SK-N-SH (cell line): ENCODE results near the gene STAP2. TPM values are rescaled to one million over a fixed set of nuclear protein-coding genes. Genes with fewer than 3 reads are reported as not detected.

Experiments used
- CTCF ChIA-PET: fragments of 300-600, 350-600 bp; formaldehyde crosslinking; extraction: SDS; loops from one replicate; lab custom pipeline; 2021; lab: Yijun Ruan, JAX
- POLR2A ChIA-PET: fragments of 350-600 bp; sonication (Branson Sonifier 250); formaldehyde crosslinking; extraction: SDS; loops from one replicate; lab custom pipeline; 2020; ENCODE audit warnings: antibody characterized with exemption, inconsistent platforms; lab: Yijun Ruan, JAX
- DNase-seq: peaks from one replicate; pipeline ENCODE4 v3.0.0; 2012
- H2AFZ ChIP-seq: fragments of 200-600 bp; sonication (generic); 2 replicates; pipeline ENCODE4 v1.8.1; 2016; ENCODE audit warnings: antibody characterized with exemption, mild to moderate bottlenecking, low read depth
- H3F3A ChIP-seq: fragments of 200-600 bp; sonication (generic); replicated peaks from 2 replicates; pipeline ENCODE3; 2016; ENCODE audit warnings: antibody characterized with exemption, mild to moderate bottlenecking; ENCODE audit not compliant: insufficient read depth
- H3K27ac ChIP-seq, 2 experiments: fragments of 200-500 bp in 1 of 2; fragments of 200-600 bp in 1 of 2; sonication (Bioruptor generic) in 1 of 2; sonication (generic), shearing (Covaris generic) in 1 of 2; 2 replicates each; pipeline versions ENCODE4 v1.5.1 to v1.6.1; 2014 to 2016; ENCODE audit warnings: low read depth in 2 of 2, inconsistent platforms in 1 of 2, low read length in 1 of 2, mild to moderate bottlenecking in 1 of 2, mixed read lengths in 1 of 2
- H3K27me3 ChIP-seq: fragments of 200-600 bp; sonication (generic), shearing (Covaris generic); 2 replicates; pipeline ENCODE4 v1.6.1; 2016; ENCODE audit warnings: mixed run types; ENCODE audit not compliant: insufficient read depth
- H3K36me3 ChIP-seq, 2 experiments: fragments of 200-500 bp in 1 of 2; fragments of 200-600 bp in 1 of 2; sonication (Bioruptor generic) in 1 of 2; sonication (generic) in 1 of 2; replicated peaks in 1 of 2; 2 replicates each; pipeline versions ENCODE3 to v1.5.1; 2014 to 2016; ENCODE audit warnings: low read length in 1 of 2, mild to moderate bottlenecking in 1 of 2; ENCODE audit not compliant: insufficient read depth in 2 of 2, control insufficient read depth in 1 of 2
- H3K4me1 ChIP-seq, 2 experiments: fragments of 200-500 bp in 1 of 2; fragments of 200-600 bp in 1 of 2; sonication (Bioruptor generic) in 1 of 2; sonication (generic), shearing (Covaris generic) in 1 of 2; 2 replicates each; pipeline versions ENCODE4 v1.5.1 to v1.6.1; 2014 to 2016; ENCODE audit warnings: low read depth in 1 of 2, low read length in 1 of 2, mixed run types in 1 of 2; ENCODE audit not compliant: insufficient read depth in 2 of 2, control insufficient read depth in 1 of 2
- H3K4me2 ChIP-seq: fragments of 200-600 bp; sonication (generic), shearing (Covaris generic); 2 replicates; pipeline ENCODE4 v1.6.1; 2017; ENCODE audit warnings: mixed run types
- H3K4me3 ChIP-seq, 2 experiments: fragments of 200-500 bp in 1 of 2; fragments of 200-600 bp in 1 of 2; sonication (Bioruptor generic) in 1 of 2; sonication (generic), shearing (Covaris generic) in 1 of 2; 2 replicates each; pipeline versions ENCODE4 v1.5.1 to v1.8.1; 2014 to 2016; ENCODE audit warnings: low read depth in 2 of 2, inconsistent platforms in 1 of 2, low read length in 1 of 2, mild to moderate bottlenecking in 1 of 2, mixed read lengths in 1 of 2, moderate library complexity in 1 of 2
- H3K79me2 ChIP-seq: fragments of 200-600 bp; sonication (generic); 2 replicates; pipeline ENCODE4 v1.8.1; 2017; ENCODE audit warnings: mild to moderate bottlenecking; ENCODE audit not compliant: insufficient read depth
- H3K9ac ChIP-seq: fragments of 200-600 bp; sonication (generic); 2 replicates; pipeline ENCODE4 v1.6.1; 2017; ENCODE audit warnings: mixed run types
- H3K9me2 ChIP-seq: fragments of 200-600 bp; sonication (generic); 2 replicates; pipeline ENCODE4 v1.6.1; 2017; ENCODE audit warnings: mixed run types
- H3K9me3 ChIP-seq: fragments of 200-600 bp; sonication (generic); 2 replicates; pipeline ENCODE4 v1.6.1; 2017; ENCODE audit warnings: mixed run types, mild to moderate bottlenecking, moderate library complexity
- H4K20me1 ChIP-seq: fragments of 200-600 bp; sonication (generic); 2 replicates; pipeline ENCODE4 v1.6.1; 2017; ENCODE audit warnings: mild to moderate bottlenecking, mixed run types; ENCODE audit not compliant: insufficient read depth
- CHD2 ChIP-seq: fragments of 150-350 bp; IDR thresholded peaks from 2 replicates; pipeline ENCODE4 v1.6.1; 2018; ENCODE audit warnings: low read length; ENCODE audit not compliant: partially characterized antibody
- ELF1 ChIP-seq: IDR thresholded peaks from 2 replicates; pipeline ENCODE4 v1.4.0; 2012
- EP300 ChIP-seq, 2 experiments: IDR thresholded peaks; 2 replicates each; pipeline versions ENCODE4 v1.4.0 to v1.6.1; 2012; ENCODE audit warnings: borderline replicate concordance in 1 of 2, low read depth in 1 of 2, low read length in 1 of 2
- EZH2phosphoT487 ChIP-seq: fragments of 200-600 bp; sonication (generic); IDR thresholded peaks from 2 replicates; pipeline ENCODE4 v1.6.1; 2017; ENCODE audit warnings: low read depth, mixed run types, mild to moderate bottlenecking, antibody characterized with exemption, moderate library complexity, borderline replicate concordance
- FOXM1 ChIP-seq: IDR thresholded peaks from 2 replicates; pipeline ENCODE4 v1.4.0; 2012; ENCODE audit warnings: low read depth, mild to moderate bottlenecking
- GATA2 ChIP-seq: sonication (generic); formaldehyde crosslinking; IDR thresholded peaks from 2 replicates; pipeline ENCODE4 v1.5.0; 2020; ENCODE audit warnings: mild to moderate bottlenecking, missing genetic modification reagents
- MEF2A ChIP-seq: IDR thresholded peaks from 2 replicates; pipeline ENCODE4 v1.4.0; 2012; ENCODE audit warnings: low read depth, borderline replicate concordance
- NFIC ChIP-seq: IDR thresholded peaks from 2 replicates; pipeline ENCODE4 v1.4.0; 2012; ENCODE audit warnings: borderline replicate concordance
- NRF1 ChIP-seq: IDR thresholded peaks from 2 replicates; pipeline ENCODE4 v1.6.1; 2012; ENCODE audit warnings: low read depth, mild to moderate bottlenecking, low read length
- RCOR1 ChIP-seq: fragments of 150-350 bp; IDR thresholded peaks from 2 replicates; pipeline ENCODE4 v1.6.1; 2017; ENCODE audit warnings: antibody characterized with exemption, low read length
- RXRA ChIP-seq: IDR thresholded peaks from 2 replicates; pipeline ENCODE4 v1.4.0; 2012; ENCODE audit warnings: low read depth, mild to moderate bottlenecking, borderline replicate concordance
- SIN3A ChIP-seq: IDR thresholded peaks from 2 replicates; pipeline ENCODE4 v1.6.1; 2012; ENCODE audit warnings: low read depth, mild to moderate bottlenecking, low read length, moderate library complexity, borderline replicate concordance
- TAF1 ChIP-seq: IDR thresholded peaks from 2 replicates; pipeline ENCODE4 v1.6.1; 2012; ENCODE audit warnings: low read depth, mild to moderate bottlenecking, low read length, moderate library complexity, borderline replicate concordance
- TEAD4 ChIP-seq: IDR thresholded peaks from 2 replicates; pipeline ENCODE4 v1.4.0; 2012; ENCODE audit warnings: mild to moderate bottlenecking, borderline replicate concordance; ENCODE audit not compliant: insufficient read depth
- USF2 ChIP-seq: fragments of 150-350 bp; IDR thresholded peaks from 2 replicates; pipeline ENCODE4 v1.6.1; 2017; ENCODE audit warnings: antibody characterized with exemption, low read length, low read depth, borderline replicate concordance
- YY1 ChIP-seq: IDR thresholded peaks from 2 replicates; pipeline ENCODE4 v1.4.0; 2012; ENCODE audit warnings: low read depth, mild to moderate bottlenecking
- WGBS: methylation state at CpG from one replicate; pipeline ENCODE4 v1.1.6; 2017; ENCODE audit warnings: low lambda C conversion rate; 5-methylcytosine and 5-hydroxymethylcytosine counted together
- polyA plus RNA-seq, 3 experiments: library from polyadenylated mRNA; depleted of rRNA; stranded (reverse); fragments of >200 nt; gene quantifications; 2 replicates each; pipeline ENCODE4 v1.2.3, GENCODE V29; 2012
- TF ChIP-seq, protein P1 (sequence below): IDR thresholded peaks from 2 replicates; pipeline ENCODE4 v1.4.0; 2012; ENCODE audit warnings: low read depth, borderline replicate concordance
- TF ChIP-seq, protein P2 (sequence below): IDR thresholded peaks from 2 replicates; pipeline ENCODE4 v1.4.0; 2012; ENCODE audit warnings: low read depth
- TF ChIP-seq, protein P3 (sequence below): fragments of 200-600 bp; sonication (generic); IDR thresholded peaks from 2 replicates; pipeline ENCODE4 v1.6.1; 2017; ENCODE audit warnings: antibody characterized with exemption, mild to moderate bottlenecking, moderate library complexity

The STAP2 gene
- polyA plus RNA-seq, 1 of the 3 experiments (the other 2 are of a cell fraction) = 7.6 TPM

GRCh38 chr19:4291184-4291732, 47.4 kb downstream of the STAP2 start:
- H3K79me2 ChIP-seq = no peaks in the 10 kb centered on the region
- whole genome bisulfite sequencing = 61% methylated on average over 8 of the region's 8 CpGs
- no peak overlapping the region for H3K4me2 ChIP-seq
- no peak overlapping the region; a peak in 1 of 4 replicates for H3K27ac ChIP-seq
- H2AFZ ChIP-seq = no peak overlapping the region
- H3K36me3 ChIP-seq = no peaks in the 10 kb centered on the region
- ChIA-PET POLR2A (interaction anchor here (0.6 to 1.4 kb wide), 5 partner anchors 10 to 81 kb away, joined by 3 to 5 read pairs (median 3); partner anchors contain the start of gene MPND), CTCF (interaction anchor here (1.3 to 2.7 kb wide), 3 partner anchors 14 to 61 kb away, joined by 3 to 20 read pairs (median 3); no protein-coding TSS in a partner anchor)
- no peaks in the 10 kb centered on the region for H3K9me2 ChIP-seq
- no peaks in the 10 kb centered on the region for H3F3A ChIP-seq
- TF ChIP-seq, protein P1, sequence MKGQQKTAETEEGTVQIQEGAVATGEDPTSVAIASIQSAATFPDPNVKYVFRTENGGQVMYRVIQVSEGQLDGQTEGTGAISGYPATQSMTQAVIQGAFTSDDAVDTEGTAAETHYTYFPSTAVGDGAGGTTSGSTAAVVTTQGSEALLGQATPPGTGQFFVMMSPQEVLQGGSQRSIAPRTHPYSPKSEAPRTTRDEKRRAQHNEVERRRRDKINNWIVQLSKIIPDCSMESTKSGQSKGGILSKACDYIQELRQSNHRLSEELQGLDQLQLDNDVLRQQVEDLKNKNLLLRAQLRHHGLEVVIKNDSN = no peak
- TF ChIP-seq NFIC (no peak), EZH2phosphoT487 (no peak), SIN3A (no peak), EP300 (IDR thresholded peaks at IDR 0.05; ENCODE audit: borderline replicate concordance in 1 of 2, low read depth in 1 of 2, low read length in 1 of 2) (no peak), USF2 (no peak), TEAD4 (no peak)
- TF ChIP-seq, protein P2, sequence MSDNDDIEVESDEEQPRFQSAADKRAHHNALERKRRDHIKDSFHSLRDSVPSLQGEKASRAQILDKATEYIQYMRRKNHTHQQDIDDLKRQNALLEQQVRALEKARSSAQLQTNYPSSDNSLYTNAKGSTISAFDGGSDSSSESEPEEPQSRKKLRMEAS = no peak
- H3K4me3 ChIP-seq = no peak overlapping the region
- H4K20me1 ChIP-seq = no peaks in the 10 kb centered on the region
- H3K27me3 ChIP-seq = no peaks in the 10 kb centered on the region
- peak; percentile 69 for DNase-seq
- no peaks in the 10 kb centered on the region for H3K9me3 ChIP-seq
- peaks cover 0 to 11% of the 10 kb centered on the region in 2 experiments; a peak in 1 of 4 replicates for H3K4me1 ChIP-seq
- H3K9ac ChIP-seq = no peak overlapping the region

GRCh38 chr19:4288091-4288777, 50.4 kb downstream of the STAP2 start:
- no peaks in the 10 kb centered on the region for H3K9me2 ChIP-seq
- no peaks in the 10 kb centered on the region for H3K27me3 ChIP-seq
- no peaks in the 10 kb centered on the region for H3K9me3 ChIP-seq
- no peak for DNase-seq
- TF ChIP-seq RXRA (no peak), NRF1 (no peak), RCOR1 (no peak), TAF1 (no peak), USF2 (no peak), CHD2 (no peak), ELF1 (no peak), YY1 (no peak), MEF2A (no peak), SIN3A (no peak), GATA2 (no peak), FOXM1 (no peak)
- TF ChIP-seq, protein P1 = no peak
- TF ChIP-seq, protein P3, sequence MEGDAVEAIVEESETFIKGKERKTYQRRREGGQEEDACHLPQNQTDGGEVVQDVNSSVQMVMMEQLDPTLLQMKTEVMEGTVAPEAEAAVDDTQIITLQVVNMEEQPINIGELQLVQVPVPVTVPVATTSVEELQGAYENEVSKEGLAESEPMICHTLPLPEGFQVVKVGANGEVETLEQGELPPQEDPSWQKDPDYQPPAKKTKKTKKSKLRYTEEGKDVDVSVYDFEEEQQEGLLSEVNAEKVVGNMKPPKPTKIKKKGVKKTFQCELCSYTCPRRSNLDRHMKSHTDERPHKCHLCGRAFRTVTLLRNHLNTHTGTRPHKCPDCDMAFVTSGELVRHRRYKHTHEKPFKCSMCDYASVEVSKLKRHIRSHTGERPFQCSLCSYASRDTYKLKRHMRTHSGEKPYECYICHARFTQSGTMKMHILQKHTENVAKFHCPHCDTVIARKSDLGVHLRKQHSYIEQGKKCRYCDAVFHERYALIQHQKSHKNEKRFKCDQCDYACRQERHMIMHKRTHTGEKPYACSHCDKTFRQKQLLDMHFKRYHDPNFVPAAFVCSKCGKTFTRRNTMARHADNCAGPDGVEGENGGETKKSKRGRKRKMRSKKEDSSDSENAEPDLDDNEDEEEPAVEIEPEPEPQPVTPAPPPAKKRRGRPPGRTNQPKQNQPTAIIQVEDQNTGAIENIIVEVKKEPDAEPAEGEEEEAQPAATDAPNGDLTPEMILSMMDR = no peak
- no peak overlapping the region for H3K4me3 ChIP-seq
- CTCF ChIA-PET = interaction anchor here (1.0 to 1.3 kb wide), 2 partner anchors 9 to 46 kb away, joined by 3 to 4 read pairs; partner anchors contain the start of gene SHD
- H3K79me2 ChIP-seq = no peaks in the 10 kb centered on the region
- POLR2A ChIA-PET = no interaction called here
- 84% methylated on average over 15 of the region's 16 CpGs for WGBS
- no peak overlapping the region for H2AFZ ChIP-seq
- no peaks in the 10 kb centered on the region for H3F3A ChIP-seq
- H3K4me1 ChIP-seq = peaks cover 0 to 7% of the 10 kb centered on the region in 2 experiments; a peak in 1 of 4 replicates
- no peak overlapping the region for H3K9ac ChIP-seq
- no peak overlapping the region for H3K4me2 ChIP-seq
- H4K20me1 ChIP-seq = no peaks in the 10 kb centered on the region
- H3K36me3 ChIP-seq = no peaks in the 10 kb centered on the region
- H3K27ac ChIP-seq = no peak overlapping the region
